HG02870 (cell line): ENCODE measurements around the gene TNRC6C.

ENCODE experiments used
- ATAC-seq: cut with Tn5 transposase; IDR thresholded peaks from one replicate; pipeline ENCODE4 v1.9.1; 2021; ENCODE audit warnings: mild to moderate bottlenecking, moderate library complexity; ENCODE audit not compliant: unreplicated experiment

TNRC6C gene

DNA sequence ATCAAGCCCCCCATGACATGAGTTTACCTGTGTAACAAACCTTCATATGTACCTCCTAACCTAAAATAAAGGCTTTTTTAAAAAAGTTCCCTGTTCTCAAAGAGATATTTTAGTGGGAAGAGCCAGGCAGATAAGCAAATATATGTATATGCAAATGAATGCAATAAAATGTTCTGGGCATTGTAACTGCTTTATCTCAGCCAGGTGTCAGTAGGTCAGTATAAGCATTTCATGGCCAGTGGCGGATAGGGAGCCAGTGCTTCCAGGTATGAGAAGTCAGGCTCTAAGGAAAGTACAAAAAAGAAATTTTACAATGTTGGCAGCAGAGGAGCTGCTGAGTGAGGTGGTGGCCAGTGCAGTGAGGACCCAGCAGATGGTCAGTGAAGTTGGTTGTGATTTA lies 53.9 kb downstream of the TNRC6C start:
- no peak for ATAC-seq

DNA sequence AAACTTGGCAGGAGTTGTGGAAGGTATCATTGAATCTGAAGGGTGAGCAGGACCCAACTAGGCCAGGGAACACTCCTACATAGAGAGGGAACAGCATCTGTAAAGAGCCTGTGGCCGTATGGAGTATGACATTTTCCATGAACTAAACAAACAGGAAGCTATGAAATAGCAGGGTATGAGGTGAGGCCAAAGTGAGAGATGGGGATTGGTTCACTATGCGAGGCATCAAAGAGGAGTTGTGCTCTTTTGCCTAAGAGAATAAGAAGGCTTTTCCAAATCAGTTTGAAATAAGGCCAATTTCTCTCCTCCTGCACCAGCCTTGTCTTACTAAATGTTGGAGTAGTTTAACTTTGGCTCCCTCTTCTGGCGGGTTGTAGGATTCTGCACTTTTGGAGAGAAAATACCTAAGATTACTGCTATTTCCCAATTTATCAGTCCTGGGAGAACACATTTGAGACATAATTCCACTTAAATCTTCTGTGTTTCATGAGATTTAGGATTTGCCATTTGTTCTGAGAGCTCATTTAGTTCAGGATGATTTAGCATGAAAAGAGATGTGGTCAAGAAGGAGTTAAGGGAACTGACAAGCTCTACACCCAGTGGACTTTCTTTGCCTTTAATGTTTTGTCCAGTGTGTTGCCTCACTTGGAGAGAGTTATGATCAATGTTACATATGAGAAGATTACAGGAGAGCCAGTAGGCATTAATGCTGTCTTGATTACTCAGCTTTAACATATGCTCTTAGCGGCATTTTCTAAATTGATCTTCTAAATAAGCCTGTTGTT lies 55.4 kb downstream of the TNRC6C start:
- no peak for ATAC-seq

DNA sequence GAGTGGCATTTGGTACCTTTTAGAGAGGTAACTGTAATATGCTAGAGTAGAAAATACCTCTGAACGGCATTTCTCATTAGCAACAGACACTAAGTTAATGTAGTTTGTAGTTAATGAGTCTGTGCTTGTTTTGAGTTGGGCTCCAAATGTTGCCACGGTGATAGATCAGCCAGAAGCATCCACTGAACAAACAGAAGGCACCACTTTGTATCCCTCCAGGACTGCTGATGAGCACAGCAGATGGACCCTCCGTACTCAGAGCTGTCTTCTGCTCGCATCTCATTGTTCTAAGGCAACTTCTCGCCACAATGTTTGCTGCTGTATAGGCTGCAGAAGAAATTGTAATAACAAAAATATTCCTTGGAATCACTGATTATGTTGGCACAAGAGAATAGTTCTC lies 56.1 kb downstream of the TNRC6C start:
- no peak for ATAC-seq

DNA sequence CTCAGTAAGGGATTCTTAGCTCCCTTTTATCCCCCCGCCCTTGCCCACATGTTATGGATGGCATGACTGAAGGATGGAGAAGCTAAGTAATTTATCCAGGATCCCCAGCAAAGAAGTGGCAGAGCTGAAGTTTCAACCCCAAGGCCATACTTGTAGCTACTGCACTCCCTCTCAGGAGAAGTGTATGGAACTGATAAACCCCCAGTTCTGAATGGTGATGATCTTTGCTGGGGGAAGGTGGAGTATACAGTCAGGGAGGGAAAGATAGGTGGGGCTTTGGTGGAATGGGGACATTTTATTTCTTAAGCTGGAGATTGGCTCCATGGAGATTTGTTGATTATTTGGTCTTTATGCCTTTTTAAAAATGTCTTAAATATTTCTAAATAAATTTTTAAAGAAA lies 58.3 kb downstream of the TNRC6C start:
- no peak for ATAC-seq

DNA sequence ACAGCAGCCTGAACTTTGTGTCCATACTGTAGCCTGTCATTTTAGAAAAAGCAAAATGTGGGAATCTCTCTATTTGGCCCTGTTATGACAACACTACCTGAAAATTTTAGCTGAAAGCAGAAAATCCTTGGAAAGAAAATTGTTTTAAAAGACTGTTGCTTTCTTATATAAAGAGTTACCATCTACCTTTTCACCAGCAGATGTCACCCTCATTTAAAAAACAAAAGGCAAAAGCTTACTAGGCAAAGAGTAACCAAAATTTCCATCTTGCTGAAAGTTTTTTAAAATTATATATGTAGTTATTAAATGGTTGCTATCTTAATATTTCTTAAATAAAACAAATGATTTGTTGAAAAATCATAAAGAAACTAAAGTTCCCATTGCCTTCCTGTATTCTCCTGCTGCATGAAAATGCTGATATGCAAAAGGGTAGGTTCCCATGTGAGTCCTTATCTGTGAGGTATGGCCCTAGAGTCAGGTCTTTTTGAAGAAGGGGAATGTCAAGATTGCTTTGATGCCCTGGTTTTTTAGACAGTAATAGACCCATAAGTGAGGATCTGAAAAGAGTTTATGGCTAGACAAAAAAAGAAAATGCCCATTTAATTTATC lies 61.0 kb downstream of the TNRC6C start:
- ATAC-seq: no peak

DNA sequence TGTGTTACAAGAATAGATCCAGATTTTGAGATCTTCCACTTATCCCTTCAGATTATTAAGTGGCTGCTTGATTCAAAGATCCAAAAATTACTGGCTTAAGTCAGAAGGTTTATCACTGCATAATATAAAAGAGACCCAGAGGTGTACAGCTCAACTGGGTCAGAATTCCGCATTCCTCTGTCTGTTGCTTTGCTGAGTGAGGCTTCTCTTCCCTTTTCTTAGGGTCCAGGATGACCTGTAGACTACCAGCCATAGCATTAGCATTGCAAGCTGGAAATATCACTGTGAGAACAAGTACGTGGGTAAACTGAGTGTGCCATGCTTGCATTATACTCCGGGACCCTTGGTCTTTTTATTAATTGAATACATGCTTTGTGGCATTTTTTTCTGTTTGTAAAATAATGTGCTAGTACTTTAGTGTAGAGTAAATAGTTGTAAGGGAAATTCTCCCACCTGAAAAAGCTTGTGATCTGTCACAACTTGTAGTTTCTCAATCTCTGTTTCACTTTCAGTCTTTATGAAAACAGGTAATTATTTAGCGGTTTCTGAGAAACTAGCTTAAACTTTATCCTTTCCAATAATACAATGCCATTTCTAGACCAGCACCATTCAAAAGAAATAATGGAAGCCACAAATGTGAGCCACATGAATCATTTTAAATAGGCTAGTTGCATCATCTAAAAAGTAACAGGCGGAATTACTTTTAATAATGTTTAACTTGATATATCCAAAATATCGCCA lies 61.6 kb downstream of the TNRC6C start:
- ATAC-seq: no peak

DNA sequence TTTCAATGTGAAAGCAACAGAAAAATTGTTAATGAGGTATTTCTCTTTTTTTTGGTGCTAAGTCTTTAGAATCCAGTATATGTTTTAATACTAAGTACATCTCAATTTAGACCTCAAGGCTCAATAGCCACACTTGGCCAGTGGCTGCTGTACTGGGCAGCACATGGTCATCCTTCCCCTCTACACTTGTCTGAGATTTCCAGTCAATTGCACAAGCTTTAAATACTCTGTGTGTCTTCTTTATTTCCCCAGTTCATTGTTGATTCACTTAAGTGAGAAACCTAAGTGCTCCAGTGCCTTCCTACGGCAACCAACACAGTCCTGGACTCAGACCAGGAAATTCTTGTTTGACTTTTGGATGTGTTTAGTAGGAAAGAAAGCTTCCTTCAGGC lies 62.2 kb downstream of the TNRC6C start:
- ATAC-seq: no peak

DNA sequence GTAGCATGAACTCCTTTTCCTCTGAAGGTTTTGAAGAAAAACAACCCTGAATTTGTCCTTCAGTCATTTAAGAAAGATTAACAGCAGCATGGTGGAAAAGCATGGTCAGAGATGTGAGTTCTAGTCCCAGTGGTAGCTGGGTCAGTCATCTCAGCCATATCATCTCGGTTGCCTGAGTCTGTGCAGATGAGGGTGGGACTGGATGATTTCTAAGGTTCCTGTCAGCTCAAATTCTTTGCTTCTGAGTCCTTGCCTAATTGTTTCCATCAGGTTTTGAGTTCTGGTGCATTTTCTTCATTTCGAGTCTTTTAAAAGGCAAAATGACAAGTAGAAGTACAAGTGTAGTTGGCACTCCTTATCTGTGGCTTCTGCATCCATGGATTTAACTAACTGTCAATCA lies 63.9 kb downstream of the TNRC6C start:
- no peak for ATAC-seq

DNA sequence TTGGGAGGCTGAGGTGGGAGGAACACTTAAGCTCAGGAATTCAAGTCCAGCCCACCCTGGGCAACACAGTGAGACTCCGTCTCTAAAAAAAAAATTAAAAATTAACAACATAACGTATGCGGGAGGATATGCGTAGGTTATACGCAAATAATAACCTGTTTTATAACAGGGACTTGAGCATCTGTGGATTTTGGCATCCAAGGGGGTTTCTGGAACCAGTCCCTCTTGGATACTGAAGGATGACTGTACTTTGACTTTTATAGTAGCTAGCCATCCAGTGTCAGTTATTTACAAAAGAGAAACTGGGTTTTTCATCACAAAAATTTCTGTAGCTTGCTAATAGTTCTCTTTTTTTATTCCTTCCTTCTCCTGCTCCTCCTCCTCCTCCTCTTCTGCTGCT lies 64.5 kb downstream of the TNRC6C start:
- no peak for ATAC-seq

DNA sequence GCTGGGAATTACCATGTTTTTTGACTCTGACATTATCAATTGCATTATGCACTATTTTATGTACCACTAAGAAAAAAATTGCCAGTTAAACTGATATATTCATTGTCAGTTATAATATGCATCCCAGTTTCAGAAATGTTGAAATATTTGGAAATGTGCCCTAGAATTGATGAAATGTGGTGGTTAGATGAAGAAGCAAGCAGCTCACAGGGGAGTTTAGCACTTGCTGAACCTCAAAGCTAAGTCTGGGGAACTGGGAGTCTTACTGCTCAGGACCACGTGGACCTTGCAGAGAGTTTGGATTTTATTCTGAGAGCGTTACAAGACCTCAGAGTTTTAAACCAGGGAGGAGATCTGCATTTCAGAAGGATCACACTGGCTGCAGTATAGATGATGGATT lies 67.9 kb downstream of the TNRC6C start:
- no peak for ATAC-seq

DNA sequence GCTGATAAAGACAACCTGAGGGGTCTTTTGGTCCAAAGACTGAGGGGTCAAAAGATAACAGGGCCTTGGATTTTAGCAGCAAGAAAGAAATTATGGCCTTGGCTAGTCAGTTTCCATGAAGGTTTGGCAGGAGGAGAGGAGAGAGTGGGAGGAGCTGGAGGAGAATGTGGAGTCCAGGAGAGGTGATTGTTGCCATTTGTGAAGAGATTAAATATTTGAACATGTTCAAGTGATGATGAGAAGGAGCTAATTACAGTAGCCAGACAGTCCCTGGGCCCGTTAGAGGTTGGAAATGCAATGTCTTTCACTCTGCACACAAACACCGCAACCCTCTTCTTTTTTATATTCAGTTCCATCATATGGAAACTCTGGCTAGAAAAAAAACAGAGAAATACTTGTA lies 68.6 kb downstream of the TNRC6C start:
- ATAC-seq: no peak

DNA sequence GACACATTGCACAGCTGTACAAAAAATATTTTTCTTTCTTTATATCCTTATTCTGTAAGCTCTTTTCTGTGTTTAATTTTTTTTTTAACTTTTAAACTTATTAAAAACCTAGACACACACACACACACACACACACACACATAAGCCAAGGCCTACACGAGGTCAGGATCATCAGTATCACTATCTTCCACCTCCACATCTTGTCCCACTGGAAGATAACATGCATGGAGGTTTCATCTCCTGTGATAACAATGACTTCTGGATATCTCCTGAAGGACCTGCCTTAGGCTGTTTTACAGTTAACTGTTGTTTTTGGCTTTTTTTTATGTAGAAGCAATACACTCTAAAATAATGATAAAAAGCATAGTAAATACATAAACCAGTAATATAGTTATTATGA lies 71.2 kb downstream of the TNRC6C start:
- ATAC-seq: no peak

DNA sequence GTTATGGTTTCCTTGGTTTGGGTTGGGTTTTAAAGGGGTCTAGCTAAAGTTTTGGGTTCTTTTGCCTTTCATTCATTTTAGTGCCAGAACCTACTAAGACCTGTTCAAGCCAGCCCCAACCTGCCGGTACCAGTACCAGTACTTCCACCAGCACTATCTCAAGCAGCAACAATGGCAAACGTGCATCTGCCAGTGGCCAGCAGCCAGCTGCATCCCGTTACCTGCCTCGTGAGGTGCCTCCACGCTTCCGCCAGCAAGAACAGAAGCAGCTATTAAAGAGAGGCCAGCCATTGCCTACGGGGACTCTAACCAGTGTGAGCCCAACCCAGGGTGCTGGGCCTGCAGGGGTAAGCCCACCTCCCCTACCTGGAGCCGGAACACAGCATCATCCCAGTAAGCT lies 72.9 kb downstream of the TNRC6C start:
- no peak for ATAC-seq

DNA sequence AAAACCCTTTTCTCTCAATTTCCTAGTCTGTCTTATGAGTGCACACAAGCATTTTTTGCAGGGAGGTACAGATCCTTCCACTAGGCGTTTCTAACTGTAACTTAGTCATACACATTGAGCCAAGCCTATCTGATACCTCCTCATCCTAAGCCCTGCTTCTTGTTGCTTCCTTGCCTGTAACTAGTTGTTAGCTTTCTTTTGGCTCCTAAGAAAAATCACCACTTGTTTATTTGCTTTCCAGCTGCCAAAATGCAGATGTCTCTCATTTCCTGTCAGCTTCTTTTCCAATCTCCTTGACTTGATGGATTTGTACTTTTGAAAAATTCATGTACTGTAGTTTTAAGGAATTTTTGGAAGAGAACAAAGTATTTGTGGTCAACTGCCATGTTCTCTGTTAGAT lies 73.7 kb downstream of the TNRC6C start:
- no peak for ATAC-seq

DNA sequence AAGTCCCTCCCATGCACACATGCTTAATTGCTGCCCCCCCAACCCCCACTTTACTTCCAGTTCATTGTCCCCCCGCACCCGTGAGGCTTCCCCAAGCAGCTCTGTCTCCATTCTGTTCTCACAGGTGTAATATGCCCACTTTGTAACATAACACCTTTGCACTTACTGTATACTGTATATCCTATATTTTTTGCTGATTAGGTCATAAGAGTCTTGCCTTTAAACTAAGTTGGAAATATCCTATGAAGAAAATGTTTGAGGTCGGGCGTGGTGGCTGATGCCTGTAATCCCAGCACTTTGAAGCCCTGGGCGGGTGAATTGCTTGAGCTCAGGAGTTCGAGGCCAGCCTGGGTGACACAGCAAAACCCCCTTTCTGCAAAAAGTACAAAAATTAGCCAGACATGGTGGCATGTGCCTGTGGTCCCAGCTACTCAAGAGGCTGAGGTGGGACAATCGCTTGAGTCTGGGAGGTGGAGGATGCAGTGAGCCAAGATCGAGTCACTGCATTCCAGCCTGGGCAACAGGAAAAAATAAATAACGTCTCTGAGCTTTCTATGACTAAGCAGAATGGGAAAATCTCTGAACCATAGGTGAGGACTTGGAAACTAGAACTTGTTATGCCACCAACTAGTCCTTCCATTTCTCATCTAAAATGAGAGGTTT lies 76.1 kb downstream of the TNRC6C start:
- ATAC-seq: no peak

DNA sequence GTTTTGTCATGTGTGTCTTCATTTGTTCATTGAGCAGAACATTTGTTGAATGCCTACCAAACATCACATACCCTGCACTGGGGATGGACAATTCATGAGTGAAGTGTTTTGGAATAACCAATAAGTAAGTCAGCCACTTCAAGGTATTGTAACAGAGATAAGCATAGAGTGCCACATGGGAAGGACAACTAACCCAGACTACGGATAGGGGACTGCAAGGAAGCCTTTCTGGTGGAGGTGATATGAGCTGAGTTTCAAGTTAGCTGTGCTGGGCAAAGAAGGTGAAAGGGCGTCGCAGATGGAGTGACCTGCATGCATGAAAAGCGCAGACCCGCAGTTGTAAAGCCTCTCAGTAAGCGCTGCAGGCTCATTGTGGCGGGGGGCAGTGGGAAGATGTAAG lies 78.8 kb downstream of the TNRC6C start:
- no peak for ATAC-seq

DNA sequence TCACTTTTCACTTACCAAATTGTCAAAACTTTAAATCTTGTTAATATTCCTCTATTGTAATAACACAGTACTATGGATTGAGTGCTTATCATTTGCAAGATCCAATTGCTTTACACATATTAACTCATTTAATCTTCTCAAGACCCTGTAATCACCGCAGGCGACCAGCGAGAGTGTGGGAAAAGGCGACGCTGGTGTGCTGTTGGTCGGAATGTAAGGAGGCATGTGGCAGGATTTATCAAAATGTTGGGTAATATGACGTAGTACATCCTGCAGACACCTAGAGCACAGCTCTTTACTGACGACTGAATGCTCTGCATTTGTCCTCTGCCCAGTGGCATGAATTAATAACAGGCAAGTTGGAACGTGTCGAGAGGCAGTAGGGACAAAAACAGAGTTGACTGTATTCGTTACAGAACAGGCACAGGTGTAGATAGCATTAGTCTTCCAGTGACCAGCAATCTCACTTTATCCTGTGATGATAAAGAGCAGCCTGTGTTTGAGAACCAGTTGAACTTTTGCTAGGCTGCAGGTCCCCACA lies 80.3 kb downstream of the TNRC6C start:
- ATAC-seq: no peak

DNA sequence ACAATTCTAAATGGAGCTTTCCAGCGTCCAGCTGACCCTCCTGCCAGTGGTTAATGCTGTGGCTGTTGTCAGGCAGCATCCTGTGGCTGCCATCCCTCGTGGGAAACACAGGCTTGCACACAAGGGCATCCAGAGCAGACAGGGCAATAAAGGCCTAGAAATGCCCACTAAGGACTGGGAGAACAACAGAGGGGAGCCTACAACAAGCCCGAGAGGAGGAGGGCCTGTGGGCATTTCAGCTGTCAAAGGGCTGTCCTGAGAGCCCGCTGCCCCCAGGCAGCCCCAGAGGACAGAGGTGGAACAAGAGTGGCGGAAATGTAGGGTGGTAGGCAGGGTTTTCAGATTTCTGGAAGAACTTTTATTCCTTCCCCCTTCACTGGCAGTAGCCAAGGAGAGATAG lies 81.1 kb downstream of the TNRC6C start:
- no peak for ATAC-seq

DNA sequence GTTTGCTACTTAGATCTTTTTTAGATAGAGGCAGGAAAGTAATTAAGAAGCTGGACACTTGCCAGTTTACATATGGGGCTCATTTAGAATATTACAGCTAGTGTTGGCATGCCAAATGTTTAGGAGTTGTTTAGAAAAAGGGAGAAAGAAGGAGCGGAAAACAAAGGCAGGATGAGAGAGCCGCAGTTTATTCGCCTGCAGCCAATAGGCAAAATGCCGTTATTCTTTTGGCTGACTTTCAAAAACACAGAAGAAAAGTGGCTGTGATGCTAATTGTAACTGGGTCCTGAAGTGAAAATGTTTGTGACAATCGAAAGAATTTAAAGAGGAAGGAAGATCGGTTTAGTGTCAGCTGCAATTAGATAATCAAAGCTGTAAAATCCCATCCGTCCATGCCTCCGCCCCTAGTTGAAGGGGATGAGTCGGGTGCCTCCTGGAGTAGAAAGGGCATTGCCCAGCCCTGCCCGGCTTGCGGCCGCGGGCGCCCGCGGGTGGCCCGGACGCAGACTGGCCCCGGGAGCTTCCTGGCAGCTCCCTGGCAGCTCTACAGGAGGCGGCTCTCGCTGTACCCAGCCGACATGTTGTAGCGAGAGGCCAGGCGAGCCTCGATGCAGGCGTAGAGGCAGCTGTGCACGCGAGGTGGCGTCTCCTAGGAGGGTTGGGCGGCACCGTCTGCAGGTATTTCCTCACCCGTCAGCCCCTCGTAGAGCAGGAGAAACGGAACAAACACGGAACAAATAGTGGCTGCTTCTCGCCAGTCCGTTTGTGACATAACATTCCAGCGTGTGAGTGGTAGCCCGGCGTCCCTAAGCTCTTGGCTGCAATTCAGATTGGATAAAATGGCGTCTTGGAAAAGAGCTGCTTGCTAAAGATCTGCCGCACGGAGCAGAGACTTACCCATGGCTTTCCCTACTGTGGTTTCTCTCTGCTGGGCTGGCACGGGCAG lies 82.2 kb downstream of the TNRC6C start:
- ATAC-seq: no peak
